ENCODE measurements around the gene PPP1R3G.

Gene PPP1R3G

DNA sequence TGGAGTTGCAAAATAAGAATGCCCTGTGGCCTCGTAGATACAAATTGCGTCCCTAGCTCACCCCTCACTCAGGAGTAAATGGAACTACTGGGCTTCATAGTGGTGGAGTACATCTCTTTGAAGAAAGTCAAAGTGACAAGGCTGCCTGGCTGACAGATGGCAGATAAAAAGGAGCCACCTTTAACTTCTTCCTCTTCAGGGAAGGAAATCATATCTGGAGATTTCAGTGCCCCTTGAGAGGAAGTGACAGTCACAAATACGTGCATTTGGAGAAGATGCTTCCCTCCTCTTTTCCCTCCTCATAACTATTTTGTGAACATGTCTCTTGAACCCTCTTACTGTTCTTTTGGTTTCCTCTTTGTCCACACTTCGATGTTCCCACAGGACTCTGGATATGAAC lies 43.2 kb downstream of the PPP1R3G start:
- TF ChIP-seq, protein P1, sequence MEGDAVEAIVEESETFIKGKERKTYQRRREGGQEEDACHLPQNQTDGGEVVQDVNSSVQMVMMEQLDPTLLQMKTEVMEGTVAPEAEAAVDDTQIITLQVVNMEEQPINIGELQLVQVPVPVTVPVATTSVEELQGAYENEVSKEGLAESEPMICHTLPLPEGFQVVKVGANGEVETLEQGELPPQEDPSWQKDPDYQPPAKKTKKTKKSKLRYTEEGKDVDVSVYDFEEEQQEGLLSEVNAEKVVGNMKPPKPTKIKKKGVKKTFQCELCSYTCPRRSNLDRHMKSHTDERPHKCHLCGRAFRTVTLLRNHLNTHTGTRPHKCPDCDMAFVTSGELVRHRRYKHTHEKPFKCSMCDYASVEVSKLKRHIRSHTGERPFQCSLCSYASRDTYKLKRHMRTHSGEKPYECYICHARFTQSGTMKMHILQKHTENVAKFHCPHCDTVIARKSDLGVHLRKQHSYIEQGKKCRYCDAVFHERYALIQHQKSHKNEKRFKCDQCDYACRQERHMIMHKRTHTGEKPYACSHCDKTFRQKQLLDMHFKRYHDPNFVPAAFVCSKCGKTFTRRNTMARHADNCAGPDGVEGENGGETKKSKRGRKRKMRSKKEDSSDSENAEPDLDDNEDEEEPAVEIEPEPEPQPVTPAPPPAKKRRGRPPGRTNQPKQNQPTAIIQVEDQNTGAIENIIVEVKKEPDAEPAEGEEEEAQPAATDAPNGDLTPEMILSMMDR (IDR thresholded peaks at IDR 0.05; ENCODE audit: borderline replicate concordance, insufficient read depth, low read depth, low read length): no peak
- no peak overlapping the region for H3K4me3 ChIP-seq (ENCODE audit: low read depth, low read length)

- H3K4me3 ChIP-seq (ENCODE audit: low read depth, low read length): no peak overlapping the region
- TF ChIP-seq, protein P1 (IDR thresholded peaks at IDR 0.05; ENCODE audit: borderline replicate concordance, insufficient read depth, low read depth, low read length): no peak
Measured at GRCh38 chr6:5130135-5130866, 45.2 kb downstream of the PPP1R3G start.

GRCh38 chr6:5132731-5133130 lies 47.6 kb downstream of the PPP1R3G start:
- H3K4me3 ChIP-seq (ENCODE audit: low read depth, low read length): no peak overlapping the region
- TF ChIP-seq, protein P1 (IDR thresholded peaks at IDR 0.05; ENCODE audit: borderline replicate concordance, insufficient read depth, low read depth, low read length): no peak

GRCh38 chr6:5133943-5134342 lies 48.8 kb downstream of the PPP1R3G start:
- no peak overlapping the region for H3K4me3 ChIP-seq (ENCODE audit: low read depth, low read length)
- TF ChIP-seq, protein P1 (IDR thresholded peaks at IDR 0.05; ENCODE audit: borderline replicate concordance, insufficient read depth, low read depth, low read length): no peak

DNA sequence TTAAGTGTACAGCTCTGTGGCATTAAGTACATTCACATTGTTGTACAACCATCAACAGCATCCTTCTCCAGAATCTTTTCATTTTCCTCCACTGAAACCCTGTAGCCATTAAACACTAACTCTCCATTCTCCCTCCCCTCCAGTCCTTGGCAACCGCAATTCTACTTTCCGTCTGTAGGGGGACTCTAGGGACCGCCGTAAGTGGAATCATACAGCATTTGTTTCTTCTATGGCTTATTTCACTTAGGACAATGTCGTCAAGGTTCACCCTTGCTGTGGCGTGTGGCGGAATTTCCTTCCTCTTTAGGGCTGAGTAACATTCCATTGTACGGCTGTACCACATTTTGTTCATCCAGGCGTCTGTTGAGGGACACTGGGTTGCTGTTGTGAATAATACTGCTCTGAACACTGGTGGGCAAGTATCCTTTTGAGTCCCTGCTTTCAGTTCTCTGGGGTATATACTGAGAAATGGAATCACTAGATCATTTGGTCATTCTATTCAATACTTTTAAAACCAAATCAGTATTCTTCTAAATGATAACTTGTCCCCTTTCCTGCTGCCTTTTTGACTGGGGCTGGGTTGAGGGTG lies 50.7 kb downstream of the PPP1R3G start:
- TF ChIP-seq, protein P1 (IDR thresholded peaks at IDR 0.05; ENCODE audit: borderline replicate concordance, insufficient read depth, low read depth, low read length): peak; percentile 69
- no peak overlapping the region for H3K4me3 ChIP-seq (ENCODE audit: low read depth, low read length)

- TF ChIP-seq, protein P1 (IDR thresholded peaks at IDR 0.05; ENCODE audit: borderline replicate concordance, insufficient read depth, low read depth, low read length): no peak
- H3K4me3 ChIP-seq (ENCODE audit: low read depth, low read length): no peak overlapping the region
Measured at GRCh38 chr6:5136851-5137250, 51.7 kb downstream of the PPP1R3G start.
